ENCODE data around the gene OR6M1.

DNA sequence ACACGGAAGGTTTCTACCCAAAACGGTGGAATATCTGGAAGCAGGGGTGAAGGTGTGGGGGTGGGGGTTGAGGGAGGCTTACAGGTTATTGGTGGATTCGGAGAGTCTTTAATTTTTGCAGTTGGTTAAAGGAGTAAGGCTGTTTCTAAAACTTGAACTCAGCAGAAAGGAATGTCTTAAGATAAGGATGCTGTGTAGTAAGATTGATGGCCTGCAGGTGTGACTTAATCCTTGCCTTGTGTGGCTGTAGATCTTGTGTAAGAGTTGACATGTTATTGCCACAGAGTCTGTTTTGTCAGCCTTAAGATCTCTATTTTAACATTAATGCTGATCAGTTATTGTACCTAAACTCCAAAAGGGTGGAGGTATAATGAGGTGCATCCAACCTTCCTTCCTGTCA lies 16.4 kb upstream of the OR6M1 start:
- TF ChIP-seq, protein P1, sequence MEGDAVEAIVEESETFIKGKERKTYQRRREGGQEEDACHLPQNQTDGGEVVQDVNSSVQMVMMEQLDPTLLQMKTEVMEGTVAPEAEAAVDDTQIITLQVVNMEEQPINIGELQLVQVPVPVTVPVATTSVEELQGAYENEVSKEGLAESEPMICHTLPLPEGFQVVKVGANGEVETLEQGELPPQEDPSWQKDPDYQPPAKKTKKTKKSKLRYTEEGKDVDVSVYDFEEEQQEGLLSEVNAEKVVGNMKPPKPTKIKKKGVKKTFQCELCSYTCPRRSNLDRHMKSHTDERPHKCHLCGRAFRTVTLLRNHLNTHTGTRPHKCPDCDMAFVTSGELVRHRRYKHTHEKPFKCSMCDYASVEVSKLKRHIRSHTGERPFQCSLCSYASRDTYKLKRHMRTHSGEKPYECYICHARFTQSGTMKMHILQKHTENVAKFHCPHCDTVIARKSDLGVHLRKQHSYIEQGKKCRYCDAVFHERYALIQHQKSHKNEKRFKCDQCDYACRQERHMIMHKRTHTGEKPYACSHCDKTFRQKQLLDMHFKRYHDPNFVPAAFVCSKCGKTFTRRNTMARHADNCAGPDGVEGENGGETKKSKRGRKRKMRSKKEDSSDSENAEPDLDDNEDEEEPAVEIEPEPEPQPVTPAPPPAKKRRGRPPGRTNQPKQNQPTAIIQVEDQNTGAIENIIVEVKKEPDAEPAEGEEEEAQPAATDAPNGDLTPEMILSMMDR (IDR thresholded peaks at IDR 0.05; ENCODE audit: low read length), result no peak
- TF ChIP-seq EZH2 (optimal IDR thresholded peaks at IDR 0.05; ENCODE audit: low read depth, low read length) (no peak), EZH2phosphoT487 (IDR thresholded peaks at IDR 0.05; ENCODE audit: low read length) (no peak)

Data from MM.1S (cell line).